ENCODE measurements around the gene SPON1.
"Not testable (repeated sequence)": the region's sequence is repeated elsewhere in the genome, so short reads cannot be mapped to it uniquely, and the experiment has no call there.

Gene SPON1

DNA sequence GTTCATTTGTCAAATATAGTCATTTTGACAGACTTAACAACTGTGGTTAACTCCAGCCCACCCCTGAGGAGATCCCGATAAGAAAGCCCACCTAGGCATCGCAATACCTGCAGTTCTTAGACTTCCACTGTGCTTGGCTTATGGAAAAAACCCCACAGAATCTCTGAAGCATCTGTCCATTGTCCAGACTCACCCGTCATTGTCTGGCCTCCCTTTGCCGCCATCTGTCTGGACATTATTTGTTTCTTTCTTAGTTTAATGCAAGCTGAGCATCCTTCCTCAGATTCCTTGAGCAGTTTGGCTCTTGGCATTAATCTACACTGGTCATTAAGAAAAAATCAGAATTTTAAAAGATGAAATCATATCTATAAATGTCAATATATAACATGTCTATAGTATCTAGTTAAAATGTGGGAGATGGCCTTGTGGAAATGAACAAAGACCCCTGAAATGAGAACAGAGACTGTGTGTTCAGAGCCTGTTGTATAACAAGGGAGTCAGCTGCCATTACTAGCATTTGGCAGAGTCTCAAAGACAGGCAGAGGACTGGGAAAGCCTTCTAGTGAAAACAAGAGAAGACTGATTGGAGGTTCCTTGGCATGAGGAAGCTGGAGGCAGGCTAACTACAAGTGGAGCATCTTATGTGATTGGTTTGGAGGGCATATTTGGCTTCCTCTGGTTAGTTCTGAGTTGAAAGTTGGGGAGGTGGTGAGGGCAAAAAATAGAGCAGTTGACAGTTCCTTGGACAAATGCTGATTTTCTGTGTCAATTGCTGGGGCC, 80.4 kb downstream of the SPON1 start:
- DNase-seq = no peak

GRCh38 chr11:14044916-14045315, 82.4 kb downstream of the SPON1 start:
- DNase-seq = no peak

DNA sequence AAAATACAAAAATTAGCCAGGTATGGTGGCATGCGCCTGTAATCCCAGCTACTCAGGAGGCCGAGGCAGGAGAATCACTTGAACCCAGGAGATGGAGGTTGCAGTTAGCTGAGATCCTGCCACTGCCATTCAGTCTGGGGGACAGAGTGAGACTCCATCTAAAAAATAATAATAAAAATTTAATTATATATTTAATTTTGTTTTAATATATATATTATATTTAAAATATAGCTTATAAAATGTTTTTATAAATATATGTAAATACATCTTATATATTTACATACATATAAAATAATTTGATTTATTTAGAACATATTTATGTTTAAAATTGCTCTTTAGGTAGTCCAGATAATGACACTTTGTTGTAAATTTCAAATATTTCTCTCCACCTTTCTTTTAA, 82.9 kb downstream of the SPON1 start:
- DNase-seq = no peak

- no peak for DNase-seq
Observed at GRCh38 chr11:14052198-14052597, 89.7 kb downstream of the SPON1 start.

GRCh38 chr11:14054116-14055107, 91.9 kb downstream of the SPON1 start:
- DNase-seq = no peak

GRCh38 chr11:14055936-14056335, 93.4 kb downstream of the SPON1 start:
- no peak for DNase-seq

DNA sequence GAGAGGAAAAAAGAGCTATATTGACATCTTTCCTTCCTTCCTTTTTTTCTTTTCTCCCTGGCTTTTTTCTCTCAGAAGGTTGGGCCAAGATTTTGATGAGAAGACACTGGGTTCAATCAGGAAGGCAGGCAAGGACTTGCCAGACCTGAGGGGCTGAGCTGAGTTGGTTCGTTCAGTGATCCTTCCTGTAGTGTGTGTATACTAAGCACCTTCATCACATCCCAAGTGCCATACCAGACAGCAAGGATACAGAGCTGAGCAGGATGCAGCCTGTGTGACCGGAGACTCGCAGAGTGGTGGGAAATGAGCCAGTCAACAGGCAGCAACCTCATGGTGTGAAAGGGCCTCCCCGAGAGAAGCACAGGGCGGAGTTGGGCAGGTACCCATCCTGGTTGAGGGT, 95.5 kb downstream of the SPON1 start:
- DNase-seq = no peak

DNA sequence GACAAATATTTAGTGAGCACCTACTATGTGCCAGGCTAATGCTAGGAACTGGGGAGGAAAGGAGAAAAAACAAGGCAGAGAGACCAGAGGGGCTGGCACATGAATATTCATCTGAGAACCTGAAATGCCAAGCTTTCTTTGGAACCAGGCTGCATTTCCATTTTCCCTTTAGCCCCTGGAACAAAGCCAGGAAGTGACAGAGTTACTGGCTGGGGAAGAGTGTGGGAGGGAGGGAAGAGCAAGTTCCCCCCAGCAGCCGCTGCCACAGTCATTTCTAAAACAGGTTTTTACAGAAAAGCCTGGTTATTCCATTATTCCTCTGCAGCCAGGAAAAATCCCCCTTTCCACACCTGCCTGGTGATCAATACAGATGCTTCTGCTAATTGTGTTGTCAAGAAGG, 97.0 kb downstream of the SPON1 start:
- no peak for DNase-seq

GRCh38 chr11:14061721-14062120, 99.2 kb downstream of the SPON1 start:
- DNase-seq = no peak

DNA sequence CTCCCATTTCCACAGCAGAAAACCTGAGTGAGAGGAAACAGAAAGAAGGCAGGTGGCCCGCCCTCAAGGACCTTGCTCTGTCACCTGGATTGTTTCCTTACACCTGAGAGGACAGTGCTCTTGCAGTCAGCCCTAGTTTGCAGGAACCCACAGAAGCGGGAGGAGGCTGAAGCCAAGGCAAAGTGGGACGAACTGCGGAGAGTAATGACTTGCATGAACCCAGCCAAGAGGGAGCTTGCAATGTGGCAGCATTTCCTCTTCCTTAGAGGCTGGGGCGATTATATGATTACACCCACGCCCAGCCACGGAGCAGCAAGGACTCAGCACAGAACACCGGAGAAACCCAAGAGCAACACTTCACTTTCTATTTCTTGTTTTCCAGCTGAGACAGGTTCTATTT, 102.6 kb downstream of the SPON1 start:
- DNase-seq = no peak

GRCh38 chr11:14065681-14066080, 103.2 kb downstream of the SPON1 start:
- no peak for DNase-seq

DNA sequence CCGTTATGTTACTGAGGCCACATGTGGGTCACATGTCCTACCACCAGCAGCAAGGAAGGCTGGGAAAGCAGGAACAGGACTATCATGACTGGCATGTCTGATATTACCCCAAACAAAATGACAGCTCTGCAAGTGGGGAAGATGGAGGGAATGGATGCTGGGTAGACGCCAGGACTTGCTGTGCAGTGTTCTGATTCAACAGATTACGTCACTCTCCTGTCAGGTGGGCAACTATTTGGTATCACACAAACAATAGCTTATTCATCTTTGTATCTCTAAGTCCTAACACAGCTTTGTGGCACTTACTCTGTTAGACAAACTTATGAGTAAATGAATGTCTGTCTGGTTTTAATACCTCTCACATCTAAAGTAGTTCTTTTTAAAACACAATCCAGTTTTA, 105.2 kb downstream of the SPON1 start:
- DNase-seq = no peak

- no peak for DNase-seq
Observed at GRCh38 chr11:14070896-14071295, 108.4 kb downstream of the SPON1 start.

GRCh38 chr11:14073849-14074476, 111.4 kb downstream of the SPON1 start:
- DNase-seq = no peak

GRCh38 chr11:14075118-14076078, 112.9 kb downstream of the SPON1 start:
- no peak for DNase-seq

DNA sequence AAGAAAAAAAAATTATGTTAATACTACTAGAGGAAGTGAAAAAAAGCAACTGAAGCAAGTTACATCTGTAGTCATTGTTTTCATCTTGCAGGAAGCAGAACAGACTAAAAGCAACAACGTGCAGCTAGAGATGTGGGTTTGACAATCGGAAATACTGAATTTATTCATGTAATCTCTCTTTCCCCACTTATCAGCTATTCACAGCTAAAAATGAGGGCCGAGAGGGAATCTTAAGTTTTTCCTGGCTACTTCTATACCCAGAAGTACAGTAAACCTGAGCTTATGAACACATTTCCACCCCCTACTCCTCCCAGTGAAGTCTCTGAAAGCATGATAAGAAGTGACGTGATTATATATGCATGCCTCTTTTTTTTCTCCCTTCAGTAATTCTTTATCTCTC, 116.5 kb downstream of the SPON1 start:
- no peak for DNase-seq

DNA sequence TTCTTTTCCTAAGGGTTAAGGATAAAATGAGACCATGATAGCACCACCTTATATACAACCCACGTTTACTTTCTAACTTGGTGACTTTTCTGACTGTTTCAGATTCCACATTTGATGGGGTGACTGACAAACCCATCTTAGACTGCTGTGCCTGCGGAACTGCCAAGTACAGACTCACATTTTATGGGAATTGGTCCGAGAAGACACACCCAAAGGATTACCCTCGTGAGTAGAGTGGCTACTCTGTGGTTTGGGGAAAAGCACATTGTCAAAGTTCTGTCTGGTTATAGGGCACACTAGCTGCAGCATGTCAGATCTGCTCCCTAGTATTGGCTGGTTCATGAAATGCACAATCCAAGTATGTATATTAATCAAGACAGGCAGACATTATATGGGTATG, 117.3 kb downstream of the SPON1 start:
- DNase-seq = no peak

GRCh38 chr11:14081581-14082231, 119.2 kb downstream of the SPON1 start:
- no peak for DNase-seq

DNA sequence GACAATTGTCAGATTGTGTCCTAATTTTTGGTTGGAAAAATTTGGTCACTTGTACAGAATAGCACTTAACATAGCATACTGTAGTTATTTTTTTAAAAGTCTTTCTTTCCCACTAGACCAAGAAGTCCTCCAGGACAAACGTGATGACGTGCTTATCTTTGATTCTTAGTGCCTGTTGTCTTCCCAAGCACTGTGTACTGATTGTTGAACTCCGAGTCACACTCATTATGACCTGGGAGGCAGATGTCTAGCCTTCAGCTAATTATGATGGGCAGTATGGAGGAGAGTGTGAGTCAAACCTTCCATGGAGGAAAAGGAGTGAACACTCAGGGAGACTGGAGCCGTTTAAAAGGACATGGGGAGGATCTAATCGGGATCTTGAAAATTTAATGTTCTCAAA, 119.8 kb downstream of the SPON1 start:
- DNase-seq = no peak

- not testable (repeated sequence) for DNase-seq
Observed at GRCh38 chr11:14088861-14089260, 126.3 kb downstream of the SPON1 start.

- no peak for DNase-seq
Observed at GRCh38 chr11:14089690-14090462, 127.4 kb downstream of the SPON1 start.

Data from GF-D8 (cell line).